BJ (cell line): ENCODE measurements around the gene PMEPA1. TPM values are rescaled to one million over a fixed set of nuclear protein-coding genes. Genes with fewer than 3 reads are reported as not detected.
"Not testable (repeated sequence)": the region's sequence is repeated elsewhere in the genome, so short reads cannot be mapped to it uniquely, and the experiment has no call there.

Source experiments
- CTCF ChIA-PET: fragments of 350-600 bp; formaldehyde crosslinking; extraction: SDS; loops from one replicate; lab custom pipeline; 2021; ENCODE audit warnings: antibody characterized with exemption, inconsistent platforms; lab: Yijun Ruan, JAX
- POLR2A ChIA-PET: fragments of 300-600 bp; sonication (Branson Sonifier 250); formaldehyde crosslinking; extraction: SDS; loops from one replicate; lab custom pipeline; 2021; ENCODE audit warnings: antibody characterized with exemption; lab: Charles Lee
- DNase-seq: peaks from one replicate; pipeline ENCODE4 v3.0.0-alpha.2; 2011; ENCODE audit warnings: low read depth
- H3K27me3 ChIP-seq: 2 replicates; pipeline ENCODE4 v1.6.0; 2011; ENCODE audit warnings: low read length; ENCODE audit not compliant: control insufficient read depth, insufficient read depth
- H3K36me3 ChIP-seq: 2 replicates; pipeline ENCODE4 v1.5.1; 2011; ENCODE audit warnings: low read length; ENCODE audit not compliant: control insufficient read depth, insufficient read depth
- H3K4me3 ChIP-seq: 2 replicates; pipeline ENCODE4 v1.5.1; 2011; ENCODE audit warnings: low read depth, mild to moderate bottlenecking, control low read depth, low read length
- CTCF ChIP-seq: IDR thresholded peaks from 2 replicates; pipeline ENCODE4 v1.5.1; 2011; ENCODE audit warnings: low read depth, mild to moderate bottlenecking, control low read depth, inconsistent platforms, low read length, moderate library complexity; ENCODE audit not compliant: insufficient read depth
- polyA plus RNA-seq: library from polyadenylated mRNA; depleted of rRNA; stranded (reverse); fragments of >200 nt; gene quantifications from 2 replicates; pipeline ENCODE4 v1.2.3, GENCODE V29; 2011

Gene PMEPA1
- polyA plus RNA-seq, 1 experiment = 5.0 TPM

GRCh38 chr20:57638173-57638894 is 71.5 kb downstream of the PMEPA1 start:
- H3K27me3 ChIP-seq = peaks cover 2% of the 10 kb centered on the region
- ChIA-PET POLR2A (no interaction called here), CTCF (no interaction called here)
- no peak overlapping the region for H3K4me3 ChIP-seq
- no peak for DNase-seq
- no peaks in the 10 kb centered on the region for H3K36me3 ChIP-seq
- no peak for TF ChIP-seq CTCF

- no peak overlapping the region for H3K4me3 ChIP-seq
- DNase-seq = no peak
- ChIA-PET POLR2A (no interaction called here), CTCF (interaction anchor here (1.5 kb wide), 1 partner anchor 546 kb away, joined by 3 read pairs; no protein-coding TSS in a partner anchor)
- H3K27me3 ChIP-seq = peaks cover 2% of the 10 kb centered on the region
- no peaks in the 10 kb centered on the region for H3K36me3 ChIP-seq
- no peak for TF ChIP-seq CTCF
These were observed 75.8 kb downstream of the PMEPA1 start for GRCh38 chr20:57633945-57634491.

GRCh38 chr20:57632286-57632685 is 77.5 kb downstream of the PMEPA1 start:
- CTCF ChIA-PET = interaction anchor here (0.9 to 1.5 kb wide), 2 partner anchors 9 to 547 kb away, joined by 3 to 5 read pairs; no protein-coding TSS in a partner anchor
- Histone ChIP-seq H3K4me3 (no peak overlapping the region), H3K27me3 (peaks cover 2% of the 10 kb centered on the region), H3K36me3 (no peaks in the 10 kb centered on the region)
- POLR2A ChIA-PET = no interaction called here
- no peak for DNase-seq
- no peak for TF ChIP-seq CTCF

GRCh38 chr20:57630061-57630460 is 79.8 kb downstream of the PMEPA1 start:
- CTCF ChIA-PET = interaction anchor here (0.9 to 3.2 kb wide), 5 partner anchors 8 to 579 kb away, joined by 3 to 15 read pairs (median 4); no protein-coding TSS in a partner anchor
- TF ChIP-seq CTCF = no peak

GRCh38 chr20:57629491-57629901 is 80.3 kb downstream of the PMEPA1 start:
- H3K36me3 ChIP-seq, H3K27me3 ChIP-seq, DNase-seq, H3K4me3 ChIP-seq, POLR2A ChIA-PET: not testable (repeated sequence)
- CTCF ChIA-PET = interaction anchor here (0.9 to 3.2 kb wide), 4 partner anchors 8 to 29 kb away, joined by 3 to 15 read pairs (median 4); no protein-coding TSS in a partner anchor

More at GRCh38 chr20:57630061-57630460, 79.8 kb downstream of the PMEPA1 start:
- no peak overlapping the region for H3K4me3 ChIP-seq
- POLR2A ChIA-PET = no interaction called here
- H3K36me3 ChIP-seq = no peaks in the 10 kb centered on the region
- peaks cover 2% of the 10 kb centered on the region for H3K27me3 ChIP-seq
- no peak for DNase-seq

- POLR2A ChIA-PET, H3K36me3 ChIP-seq, H3K4me3 ChIP-seq, DNase-seq, H3K27me3 ChIP-seq: not testable (repeated sequence)
- CTCF ChIA-PET = interaction anchor here (2.5 to 3.2 kb wide), 2 partner anchors 25 to 28 kb away, joined by 5 to 15 read pairs; no protein-coding TSS in a partner anchor
These were observed 80.9 kb downstream of the PMEPA1 start for GRCh38 chr20:57628962-57629308.
